ENCODE measurements around the gene ZCCHC7. TPM values are rescaled to one million over a fixed set of nuclear protein-coding genes. Genes with fewer than 3 reads are reported as not detected.

The ZCCHC7 gene
- total and polyA plus RNA-seq, 2 of the 8 experiments (the other 6 are each of a cell fraction or from before 2014, with no cell fraction given), result 12.2 to 27.5 TPM

DNA sequence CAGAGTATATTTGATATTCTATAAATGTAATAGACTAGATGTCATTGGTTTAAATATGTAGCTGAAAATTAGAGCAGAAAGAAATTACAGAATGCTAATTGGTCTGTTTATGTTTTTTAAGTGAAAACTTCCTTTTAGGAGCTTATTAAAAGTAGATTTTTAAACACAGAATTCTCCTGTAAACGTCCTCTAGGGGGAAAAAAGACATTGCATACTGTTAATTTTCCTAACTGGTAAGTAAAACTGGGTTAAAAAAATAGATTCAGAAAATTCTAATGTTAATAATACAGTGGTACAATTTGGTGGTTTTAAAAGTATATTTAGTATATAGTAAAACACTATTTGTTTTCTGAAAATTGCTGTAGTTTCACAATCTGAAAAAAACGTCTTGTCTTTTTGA, 59.8 kb downstream of the ZCCHC7 start:
- H3K18ac ChIP-seq (ENCODE audit: extremely low read depth, low read length), result no peak overlapping the region
- FAIRE-seq, result no peak
- WGBS, 2 experiments (ENCODE audit: extremely low coverage in 1 of 2, insufficient coverage in 1 of 2, insufficient read length in 1 of 2, insufficient replicate concordance in 2 of 2, low coverage in 1 of 2, low lambda C conversion rate in 2 of 2, missing lambda C conversion rate in 1 of 2), result 41% methylated on average over 2 of the region's 2 CpGs; no CpG with 5 or more reads in 1 of the 2 experiments
- H3K4me2 ChIP-seq (ENCODE audit: insufficient read depth in 1 of 2, low read depth in 2 of 2, low read length in 2 of 2), result no peak overlapping the region
- H2BK12ac ChIP-seq (ENCODE audit: low read depth, low read length), result no peak overlapping the region
- no peak overlapping the region for H3K27ac ChIP-seq (ENCODE audit: low read depth, low read length)
- no peak overlapping the region for H3K56ac ChIP-seq (replicated peaks; ENCODE audit: insufficient read length, low read depth, low read length)
- H4K8ac ChIP-seq (ENCODE audit: extremely low read depth, insufficient read depth, low read length), result no peak overlapping the region
- ChIA-PET CTCF (ENCODE audit: partially characterized antibody) (no interaction called here), POLR2A (ENCODE audit: partially characterized antibody) (no interaction called here)
- no peak overlapping the region for H3K4me3 ChIP-seq (ENCODE audit: extremely low read depth in 1 of 4, insufficient read depth in 2 of 4, low read depth in 3 of 4, low read length in 4 of 4)
- H3K14ac ChIP-seq (ENCODE audit: insufficient read length), result no peak overlapping the region
- H3K79me1 ChIP-seq (ENCODE audit: low read depth, low read length), result no peaks in the 10 kb centered on the region
- no peaks in the 10 kb centered on the region for H3K27me3 ChIP-seq (replicated peaks in 1 of 4; ENCODE audit: control insufficient read depth in 3 of 4, extremely low read depth in 1 of 4, insufficient read depth in 3 of 4, low read length in 3 of 4)
- no peak overlapping the region for H2AK5ac ChIP-seq (ENCODE audit: low read depth, low read length)
- H2BK5ac ChIP-seq (ENCODE audit: low read depth, low read length), result no peak overlapping the region
- no peaks in the 10 kb centered on the region for H3K23me2 ChIP-seq (ENCODE audit: low read depth, low read length)
- no peak overlapping the region for H2BK20ac ChIP-seq (ENCODE audit: low read length)
- no peak overlapping the region for H2AFZ ChIP-seq (ENCODE audit: low read length)
- no peak for TF ChIP-seq POU5F1 (IDR thresholded peaks at IDR 0.05; ENCODE audit: low read depth, low read length)
- TF ChIP-seq CBX8 (IDR thresholded peaks at IDR 0.05; ENCODE audit: borderline replicate concordance, low read depth, low read length), result no peak
- TF ChIP-seq KDM1A (IDR thresholded peaks at IDR 0.05; ENCODE audit: borderline replicate concordance, low read length), result no peak
- no peak for TF ChIP-seq ASH2L (IDR thresholded peaks at IDR 0.05; ENCODE audit: low read length)
- TF ChIP-seq NANOG (IDR thresholded peaks at IDR 0.05; ENCODE audit: insufficient read depth, low read depth, low read length, poor library complexity, severe bottlenecking), result no peak
- TF ChIP-seq RXRA (IDR thresholded peaks at IDR 0.05; ENCODE audit: insufficient read depth, low read depth, low read length), result no peak
- TF ChIP-seq RFX5 (IDR thresholded peaks at IDR 0.05; ENCODE audit: borderline replicate concordance, low read depth, low read length), result no peak
- TF ChIP-seq EZH2 (IDR thresholded peaks at IDR 0.05; ENCODE audit: low read depth, low read length, severe bottlenecking), result no peak
- no peak for TF ChIP-seq SP1 (IDR thresholded peaks at IDR 0.05; ENCODE audit: low read depth, low read length)
- TF ChIP-seq CREB1 (IDR thresholded peaks at IDR 0.05), result no peak
- no peak for TF ChIP-seq EGR1 (IDR thresholded peaks at IDR 0.05; ENCODE audit: borderline replicate concordance, low read depth, low read length)
- TF ChIP-seq BRCA1 (IDR thresholded peaks at IDR 0.05; ENCODE audit: low read depth, low read length), result no peak
- TF ChIP-seq GABPA (IDR thresholded peaks at IDR 0.05; ENCODE audit: borderline replicate concordance, insufficient read depth, low read length), result no peak
- no peak for TF ChIP-seq RAD21 (IDR thresholded peaks at IDR 0.05 in 1 of 2, conservative IDR thresholded peaks at IDR 0.05 in 1 of 2; ENCODE audit: low read depth in 2 of 2, low read length in 2 of 2)
- TF ChIP-seq EP300 (IDR thresholded peaks at IDR 0.05; ENCODE audit: borderline replicate concordance in 1 of 2, low read depth in 2 of 2, low read length in 2 of 2), result no peak
- H3K23ac ChIP-seq (ENCODE audit: insufficient read length), result no peak overlapping the region
- peaks cover 0 to 3% (median 0%) of the 10 kb centered on the region in 4 experiments; a peak in 1 of 8 replicates for H3K36me3 ChIP-seq (ENCODE audit: control insufficient read depth in 2 of 4, insufficient read depth in 4 of 4, low read length in 3 of 4)
- H2BK15ac ChIP-seq (ENCODE audit: low read length), result no peak overlapping the region
- H3K4me1 ChIP-seq (replicated peaks in 1 of 4; ENCODE audit: control insufficient read depth in 3 of 4, insufficient read depth in 4 of 4, low read length in 3 of 4), result no peaks in the 10 kb centered on the region; a peak in 2 of 7 replicates
- no peak overlapping the region for H2BK120ac ChIP-seq (replicated peaks; ENCODE audit: low read depth, low read length)
- no peak overlapping the region for H4K91ac ChIP-seq (replicated peaks; ENCODE audit: insufficient read length, low read length)
- no peak overlapping the region for H4K5ac ChIP-seq (ENCODE audit: insufficient read length, low read depth, low read length)
- H3K4ac ChIP-seq (replicated peaks; ENCODE audit: insufficient read length, low read depth, low read length), result no peak overlapping the region
- 0 out of 4 replicates have a peak, but pooled peaks cover 0 to 4% of the 10 kb centered on the region in 2 experiments for H3K79me2 ChIP-seq (ENCODE audit: control insufficient read depth in 1 of 2, insufficient read depth in 2 of 2, low read length in 2 of 2)
- DNase-seq (ENCODE audit: low read depth in 1 of 2, low spot score in 2 of 2), result no peak
- H3K9me3 ChIP-seq (ENCODE audit: insufficient read depth in 2 of 2, low read depth in 1 of 2, low read length in 1 of 2), result no peaks in the 10 kb centered on the region
- H3K9ac ChIP-seq (replicated peaks in 1 of 4; ENCODE audit: extremely low read depth in 1 of 4, low read depth in 3 of 4, low read length in 3 of 4), result no peak overlapping the region
- H4K20me1 ChIP-seq (replicated peaks in 1 of 2; ENCODE audit: control insufficient read depth in 1 of 2, insufficient read depth in 2 of 2, low read length in 2 of 2), result no peaks in the 10 kb centered on the region
